HG03066 (cell line): ENCODE measurements around the gene ZNF484.

Experiments
- ATAC-seq: cut with Tn5 transposase; IDR thresholded peaks from one replicate; pipeline ENCODE4 v1.9.1; 2021; ENCODE audit warnings: low read depth; ENCODE audit not compliant: unreplicated experiment

Gene ZNF484

DNA sequence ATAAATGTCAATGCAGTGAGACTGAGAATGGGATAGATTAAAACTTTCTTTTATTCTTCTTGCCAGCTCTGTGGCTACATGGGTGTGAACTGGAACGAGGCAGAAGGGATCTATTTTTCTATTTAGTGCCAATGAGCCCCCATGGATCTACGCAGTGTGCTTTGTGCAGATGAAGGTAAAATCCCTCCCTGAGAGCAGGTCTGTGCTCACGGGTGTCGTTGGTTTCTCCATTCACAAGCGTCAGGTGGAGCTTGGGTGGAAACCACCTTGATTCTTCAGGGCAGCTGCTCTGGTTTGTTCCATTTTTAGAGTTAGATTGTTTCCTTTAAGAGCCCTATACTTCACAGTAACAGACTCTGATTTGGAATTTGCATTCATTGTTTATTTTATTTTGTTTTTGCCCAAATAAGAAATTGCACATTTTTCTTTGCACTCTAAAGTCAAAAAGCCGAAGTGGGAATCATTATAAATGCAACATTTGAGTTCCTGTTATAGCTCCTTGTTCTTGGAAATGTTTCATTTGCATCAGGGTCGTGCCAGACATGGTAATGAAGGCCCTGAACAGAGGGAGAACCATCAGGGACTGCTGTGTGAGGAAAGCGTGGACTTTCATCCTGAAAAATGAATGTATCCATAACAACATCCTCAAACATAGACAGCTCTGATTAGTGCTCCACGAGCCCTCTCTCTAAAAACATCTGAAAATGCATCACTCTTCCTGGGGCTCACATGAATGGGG is 82.1 kb downstream of the ZNF484 start:
- ATAC-seq, result no peak
